MCF 10A (cell line): ENCODE measurements around the gene UTP25. TPM values are rescaled to one million over a fixed set of nuclear protein-coding genes. Genes with fewer than 3 reads are reported as not detected.
"Not testable (repeated sequence)": the region's sequence is repeated elsewhere in the genome, so short reads cannot be mapped to it uniquely, and the experiment has no call there.

ENCODE experiments used
- BruUV-seq: library from RNA; stranded (reverse); fragments of 400-500 nt; replicated peaks from 2 replicates; lab custom pipeline; 2021; lab: Mats Ljungman, UMichigan
- CTCF ChIA-PET: fragments of 300-600 bp; sonication (Branson Sonifier 250); formaldehyde crosslinking; extraction: SDS; loops from one replicate; lab custom pipeline; 2021; ENCODE audit warnings: antibody characterized with exemption, inconsistent platforms; lab: Yijun Ruan, JAX
- POLR2A ChIA-PET: fragments of 300-600, 350-650 bp; sonication (Branson Sonifier 250); formaldehyde crosslinking; extraction: SDS; loops from one replicate; lab custom pipeline; 2020; ENCODE audit warnings: antibody characterized with exemption, inconsistent platforms; lab: Yijun Ruan, JAX
- DNase-seq: peaks from one replicate; pipeline ENCODE4 v3.0.0-alpha.2; 2018; ENCODE audit not compliant: unreplicated experiment
- H3K27ac Mint-ChIP-seq: one replicate; pipeline ENCODE4 v1.8.0; 2022; ENCODE audit warnings: mild to moderate bottlenecking, low read depth, mixed read lengths; ENCODE audit not compliant: unreplicated experiment
- H3K27me3 Mint-ChIP-seq: one replicate; pipeline ENCODE4 v1.8.0; 2022; ENCODE audit warnings: mixed read lengths; ENCODE audit not compliant: insufficient read depth, unreplicated experiment
- H3K36me3 Mint-ChIP-seq: one replicate; pipeline ENCODE4 v1.8.0; 2022; ENCODE audit warnings: mild to moderate bottlenecking, moderate library complexity, mixed read lengths; ENCODE audit not compliant: insufficient read depth, unreplicated experiment
- H3K4me1 Mint-ChIP-seq: one replicate; pipeline ENCODE4 v1.8.0; 2022; ENCODE audit warnings: mixed read lengths; ENCODE audit not compliant: insufficient read depth, unreplicated experiment
- H3K4me3 Mint-ChIP-seq: one replicate; pipeline ENCODE4 v1.8.0; 2022; ENCODE audit warnings: mild to moderate bottlenecking, moderate library complexity, mixed read lengths; ENCODE audit not compliant: unreplicated experiment
- H3K9me3 Mint-ChIP-seq: one replicate; pipeline ENCODE4 v1.8.0; 2022; ENCODE audit warnings: mixed read lengths; ENCODE audit not compliant: unreplicated experiment
- CTCF ChIP-seq: fragments of 200-600 bp; IDR thresholded peaks from one replicate; pipeline ENCODE4 v1.8.0; 2022; ENCODE audit warnings: antibody characterized with exemption, mild to moderate bottlenecking; ENCODE audit not compliant: unreplicated experiment
- intact Hi-C: fragments of 100-400 bp; cut with micrococcal nuclease; formaldehyde crosslinking; loops from 2 replicates; pipeline ENCODE4 v1.14.1; 2022
- total RNA-seq: library from RNA; stranded (reverse); gene quantifications from 2 replicates; pipeline ENCODE4 v1.2.3, GENCODE V29; 2022

Gene UTP25
- total RNA-seq, 1 experiment from 2014 or later: 23.8 TPM

- Mint-ChIP-seq H3K27ac (peak overlapping the region; percentile 81), H3K4me1 (peaks cover 63% of the 10 kb centered on the region), H3K27me3 (no peaks in the 10 kb centered on the region), H3K36me3 (no peaks in the 10 kb centered on the region), H3K9me3 (no peaks in the 10 kb centered on the region), H3K4me3 (no peak overlapping the region)
- ChIA-PET POLR2A (interaction anchor here (0.7 to 8.7 kb wide), 15 partner anchors 8 to 104 kb away, joined by 3 to 156 read pairs (median 5); partner anchors contain the start of genes IRF6 and UTP25), CTCF (interaction anchor here (0.6 to 12.6 kb wide), 23 partner anchors 9 to 1635 kb away, joined by 3 to 201 read pairs (median 4); partner anchors contain the start of gene UTP25)
- intact Hi-C loops: loop anchor here (1.0 to 5.0 kb wide), 3 partner anchors 25 to 104 kb away; no protein-coding TSS in a partner anchor
- DNase-seq: no peak
- no peak for TF ChIP-seq CTCF
- BruUV-seq: no TSS peak
Measured at GRCh38 chr1:209885403-209886218, 57.8 kb downstream of the UTP25 start.

GRCh38 chr1:209886219-209886536 lies 58.4 kb downstream of the UTP25 start:
- peak; percentile 44 for TF ChIP-seq CTCF
- no TSS peak for BruUV-seq
- Mint-ChIP-seq H3K4me1 (peaks cover 67% of the 10 kb centered on the region), H3K9me3 (no peaks in the 10 kb centered on the region), H3K4me3 (no peak overlapping the region), H3K27ac (peak overlapping the region; percentile 81), H3K27me3 (no peaks in the 10 kb centered on the region), H3K36me3 (no peaks in the 10 kb centered on the region)
- ChIA-PET CTCF (interaction anchor here (0.6 to 6.0 kb wide), 13 partner anchors 8 to 107 kb away, joined by 3 to 66 read pairs (median 4); partner anchors contain the start of gene UTP25), POLR2A (interaction anchor here (0.8 to 8.7 kb wide), 5 partner anchors 10 to 103 kb away, joined by 4 to 156 read pairs (median 8); no protein-coding TSS in a partner anchor)
- intact Hi-C loops: loop anchor here (1.0 to 5.0 kb wide), 3 partner anchors 26 to 103 kb away; no protein-coding TSS in a partner anchor
- no peak for DNase-seq

GRCh38 chr1:209888291-209889076 lies 60.7 kb downstream of the UTP25 start:
- Mint-ChIP-seq H3K27ac (peak overlapping the region; percentile 11), H3K4me1 (peaks cover 56% of the 10 kb centered on the region)
- not testable (repeated sequence) for BruUV-seq, DNase-seq, H3K36me3 Mint-ChIP-seq, H3K27me3 Mint-ChIP-seq, H3K9me3 Mint-ChIP-seq, H3K4me3 Mint-ChIP-seq
- CTCF ChIA-PET: interaction anchor here (0.6 to 6.0 kb wide), 9 partner anchors 12 to 486 kb away, joined by 3 to 66 read pairs (median 6); no protein-coding TSS in a partner anchor
- intact Hi-C loops: loop anchor here (5.0 kb wide), 1 partner anchor 36 kb away; no protein-coding TSS in a partner anchor
- POLR2A ChIA-PET: interaction anchor here (8.7 kb wide), 1 partner anchor 17 kb away, joined by 156 read pairs; no protein-coding TSS in a partner anchor

- intact Hi-C loops: loop anchor here (5.0 kb wide), 1 partner anchor 37 kb away; no protein-coding TSS in a partner anchor
- no peaks in the 10 kb centered on the region for H3K27me3 Mint-ChIP-seq
- ChIA-PET POLR2A (interaction anchor here (8.7 kb wide), 1 partner anchor 18 kb away, joined by 156 read pairs; no protein-coding TSS in a partner anchor), CTCF (interaction anchor here (0.6 to 6.0 kb wide), 7 partner anchors 12 to 1955 kb away, joined by 3 to 66 read pairs (median 6); no protein-coding TSS in a partner anchor)
- H3K27ac Mint-ChIP-seq: no peak overlapping the region
- H3K4me1 Mint-ChIP-seq: peaks cover 54% of the 10 kb centered on the region
- no peaks in the 10 kb centered on the region for H3K9me3 Mint-ChIP-seq
- H3K36me3 Mint-ChIP-seq: no peaks in the 10 kb centered on the region
- DNase-seq: no peak
- no TSS peak for BruUV-seq
- no peak for TF ChIP-seq CTCF
- H3K4me3 Mint-ChIP-seq: no peak overlapping the region
Measured at GRCh38 chr1:209889077-209889418, 61.3 kb downstream of the UTP25 start.
